ENCODE results near the gene DLG2.
"Not testable (repeated sequence)": the region's sequence is repeated elsewhere in the genome, so short reads cannot be mapped to it uniquely, and the experiment has no call there.

Gene DLG2

GRCh38 chr11:83455356-83455755, 2171.8 kb downstream of the DLG2 start:
- no peak for DNase-seq (ENCODE audit: low read depth)

GRCh38 chr11:83454674-83455073, 2172.5 kb downstream of the DLG2 start:
- DNase-seq (ENCODE audit: low read depth): no peak

- DNase-seq (ENCODE audit: low read depth): no peak
Measured at GRCh38 chr11:83449338-83449913, 2177.7 kb downstream of the DLG2 start.

- DNase-seq (ENCODE audit: low read depth): no peak
Measured at GRCh38 chr11:83448686-83449085, 2178.5 kb downstream of the DLG2 start.

- DNase-seq (ENCODE audit: low read depth): not testable (repeated sequence)
Measured at GRCh38 chr11:83443880-83444279, 2183.3 kb downstream of the DLG2 start.

GRCh38 chr11:83441601-83442000, 2185.5 kb downstream of the DLG2 start:
- no peak for DNase-seq (ENCODE audit: low read depth)

GRCh38 chr11:83441171-83441570, 2186.0 kb downstream of the DLG2 start:
- no peak for DNase-seq (ENCODE audit: low read depth)

GRCh38 chr11:83438438-83438837, 2188.7 kb downstream of the DLG2 start:
- no peak for DNase-seq (ENCODE audit: low read depth)

- no peak for DNase-seq (ENCODE audit: low read depth)
Measured at GRCh38 chr11:83437939-83438338, 2189.2 kb downstream of the DLG2 start.

GRCh38 chr11:83436855-83437254, 2190.3 kb downstream of the DLG2 start:
- DNase-seq (ENCODE audit: low read depth): no peak

- not testable (repeated sequence) for DNase-seq (ENCODE audit: low read depth)
Measured at GRCh38 chr11:83434812-83435211, 2192.3 kb downstream of the DLG2 start.

- DNase-seq (ENCODE audit: low read depth): no peak
Measured at GRCh38 chr11:83427943-83428342, 2199.2 kb downstream of the DLG2 start.

GRCh38 chr11:83427501-83427900, 2199.6 kb downstream of the DLG2 start:
- DNase-seq (ENCODE audit: low read depth): no peak

GRCh38 chr11:83425137-83425466, 2202.0 kb downstream of the DLG2 start:
- DNase-seq (ENCODE audit: low read depth): no peak

GRCh38 chr11:83424376-83425136, 2202.6 kb downstream of the DLG2 start:
- DNase-seq (ENCODE audit: low read depth): no peak

- DNase-seq (ENCODE audit: low read depth): not testable (repeated sequence)
Measured at GRCh38 chr11:83422641-83423040, 2204.5 kb downstream of the DLG2 start.

GRCh38 chr11:83410605-83411565, 2216.3 kb downstream of the DLG2 start:
- DNase-seq (ENCODE audit: low read depth): no peak

GRCh38 chr11:83409891-83410290, 2217.3 kb downstream of the DLG2 start:
- no peak for DNase-seq (ENCODE audit: low read depth)

GRCh38 chr11:83409476-83409875, 2217.7 kb downstream of the DLG2 start:
- no peak for DNase-seq (ENCODE audit: low read depth)

GRCh38 chr11:83408946-83409345, 2218.2 kb downstream of the DLG2 start:
- DNase-seq (ENCODE audit: low read depth): no peak
